SK-N-SH (cell line): ENCODE results near the gene PGBD2. TPM values are rescaled to one million over a fixed set of nuclear protein-coding genes. Genes with fewer than 3 reads are reported as not detected.
A peak's percentile ranks its signal among the peaks of the same experiment; 100 is the strongest.

Experiments used
- CTCF ChIA-PET: fragments of 300-600, 350-600 bp; formaldehyde crosslinking; extraction: SDS; loops from one replicate; lab custom pipeline; 2021; lab: Yijun Ruan, JAX
- POLR2A ChIA-PET: fragments of 350-600 bp; sonication (Branson Sonifier 250); formaldehyde crosslinking; extraction: SDS; loops from one replicate; lab custom pipeline; 2020; ENCODE audit warnings: antibody characterized with exemption, inconsistent platforms; lab: Yijun Ruan, JAX
- DNase-seq: peaks from one replicate; pipeline ENCODE4 v3.0.0; 2012
- H2AFZ ChIP-seq: fragments of 200-600 bp; sonication (generic); 2 replicates; pipeline ENCODE4 v1.8.1; 2016; ENCODE audit warnings: antibody characterized with exemption, mild to moderate bottlenecking, low read depth
- H3F3A ChIP-seq: fragments of 200-600 bp; sonication (generic); replicated peaks from 2 replicates; pipeline ENCODE3; 2016; ENCODE audit warnings: antibody characterized with exemption, mild to moderate bottlenecking; ENCODE audit not compliant: insufficient read depth
- H3K27ac ChIP-seq, 2 experiments: fragments of 200-500 bp in 1 of 2; fragments of 200-600 bp in 1 of 2; sonication (Bioruptor generic) in 1 of 2; sonication (generic), shearing (Covaris generic) in 1 of 2; 2 replicates each; pipeline versions ENCODE4 v1.5.1 to v1.6.1; 2014 to 2016; ENCODE audit warnings: low read depth in 2 of 2, inconsistent platforms in 1 of 2, low read length in 1 of 2, mild to moderate bottlenecking in 1 of 2, mixed read lengths in 1 of 2
- H3K27me3 ChIP-seq: fragments of 200-600 bp; sonication (generic), shearing (Covaris generic); 2 replicates; pipeline ENCODE4 v1.6.1; 2016; ENCODE audit warnings: mixed run types; ENCODE audit not compliant: insufficient read depth
- H3K36me3 ChIP-seq, 2 experiments: fragments of 200-500 bp in 1 of 2; fragments of 200-600 bp in 1 of 2; sonication (Bioruptor generic) in 1 of 2; sonication (generic) in 1 of 2; replicated peaks in 1 of 2; 2 replicates each; pipeline versions ENCODE3 to v1.5.1; 2014 to 2016; ENCODE audit warnings: low read length in 1 of 2, mild to moderate bottlenecking in 1 of 2; ENCODE audit not compliant: insufficient read depth in 2 of 2, control insufficient read depth in 1 of 2
- H3K4me1 ChIP-seq, 2 experiments: fragments of 200-500 bp in 1 of 2; fragments of 200-600 bp in 1 of 2; sonication (Bioruptor generic) in 1 of 2; sonication (generic), shearing (Covaris generic) in 1 of 2; 2 replicates each; pipeline versions ENCODE4 v1.5.1 to v1.6.1; 2014 to 2016; ENCODE audit warnings: low read depth in 1 of 2, low read length in 1 of 2, mixed run types in 1 of 2; ENCODE audit not compliant: insufficient read depth in 2 of 2, control insufficient read depth in 1 of 2
- H3K4me2 ChIP-seq: fragments of 200-600 bp; sonication (generic), shearing (Covaris generic); 2 replicates; pipeline ENCODE4 v1.6.1; 2017; ENCODE audit warnings: mixed run types
- H3K4me3 ChIP-seq, 2 experiments: fragments of 200-500 bp in 1 of 2; fragments of 200-600 bp in 1 of 2; sonication (Bioruptor generic) in 1 of 2; sonication (generic), shearing (Covaris generic) in 1 of 2; 2 replicates each; pipeline versions ENCODE4 v1.5.1 to v1.8.1; 2014 to 2016; ENCODE audit warnings: low read depth in 2 of 2, inconsistent platforms in 1 of 2, low read length in 1 of 2, mild to moderate bottlenecking in 1 of 2, mixed read lengths in 1 of 2, moderate library complexity in 1 of 2
- H3K79me2 ChIP-seq: fragments of 200-600 bp; sonication (generic); 2 replicates; pipeline ENCODE4 v1.8.1; 2017; ENCODE audit warnings: mild to moderate bottlenecking; ENCODE audit not compliant: insufficient read depth
- H3K9ac ChIP-seq: fragments of 200-600 bp; sonication (generic); 2 replicates; pipeline ENCODE4 v1.6.1; 2017; ENCODE audit warnings: mixed run types
- H3K9me2 ChIP-seq: fragments of 200-600 bp; sonication (generic); 2 replicates; pipeline ENCODE4 v1.6.1; 2017; ENCODE audit warnings: mixed run types
- H3K9me3 ChIP-seq: fragments of 200-600 bp; sonication (generic); 2 replicates; pipeline ENCODE4 v1.6.1; 2017; ENCODE audit warnings: mixed run types, mild to moderate bottlenecking, moderate library complexity
- H4K20me1 ChIP-seq: fragments of 200-600 bp; sonication (generic); 2 replicates; pipeline ENCODE4 v1.6.1; 2017; ENCODE audit warnings: mild to moderate bottlenecking, mixed run types; ENCODE audit not compliant: insufficient read depth
- ELF1 ChIP-seq: IDR thresholded peaks from 2 replicates; pipeline ENCODE4 v1.4.0; 2012
- EP300 ChIP-seq, 2 experiments: IDR thresholded peaks; 2 replicates each; pipeline versions ENCODE4 v1.4.0 to v1.6.1; 2012; ENCODE audit warnings: borderline replicate concordance in 1 of 2, low read depth in 1 of 2, low read length in 1 of 2
- EZH2phosphoT487 ChIP-seq: fragments of 200-600 bp; sonication (generic); IDR thresholded peaks from 2 replicates; pipeline ENCODE4 v1.6.1; 2017; ENCODE audit warnings: low read depth, mixed run types, mild to moderate bottlenecking, antibody characterized with exemption, moderate library complexity, borderline replicate concordance
- FOSL2 ChIP-seq: IDR thresholded peaks from 2 replicates; pipeline ENCODE4 v1.4.0; 2012; ENCODE audit warnings: low read depth, mild to moderate bottlenecking, moderate library complexity, borderline replicate concordance
- FOXJ3 ChIP-seq: sonication (generic); formaldehyde crosslinking; IDR thresholded peaks from 2 replicates; pipeline ENCODE4 v1.5.1; 2020; ENCODE audit warnings: mild to moderate bottlenecking, missing genetic modification reagents
- GATA2 ChIP-seq: sonication (generic); formaldehyde crosslinking; IDR thresholded peaks from 2 replicates; pipeline ENCODE4 v1.5.0; 2020; ENCODE audit warnings: mild to moderate bottlenecking, missing genetic modification reagents
- MAX ChIP-seq: IDR thresholded peaks from 2 replicates; pipeline ENCODE4 v1.4.0; 2012; ENCODE audit warnings: low read depth
- MXI1 ChIP-seq: IDR thresholded peaks from 2 replicates; pipeline ENCODE4 v1.6.1; 2012; ENCODE audit warnings: mild to moderate bottlenecking, low read depth, low read length, improper control_type of control experiment
- RAD21 ChIP-seq: IDR thresholded peaks from 2 replicates; pipeline ENCODE4 v1.6.1; 2012; ENCODE audit warnings: mild to moderate bottlenecking, low read length
- SIN3A ChIP-seq: IDR thresholded peaks from 2 replicates; pipeline ENCODE4 v1.6.1; 2012; ENCODE audit warnings: low read depth, mild to moderate bottlenecking, low read length, moderate library complexity, borderline replicate concordance
- TAF1 ChIP-seq: IDR thresholded peaks from 2 replicates; pipeline ENCODE4 v1.6.1; 2012; ENCODE audit warnings: low read depth, mild to moderate bottlenecking, low read length, moderate library complexity, borderline replicate concordance
- TEAD4 ChIP-seq: IDR thresholded peaks from 2 replicates; pipeline ENCODE4 v1.4.0; 2012; ENCODE audit warnings: mild to moderate bottlenecking, borderline replicate concordance; ENCODE audit not compliant: insufficient read depth
- YY1 ChIP-seq: IDR thresholded peaks from 2 replicates; pipeline ENCODE4 v1.4.0; 2012; ENCODE audit warnings: low read depth, mild to moderate bottlenecking
- ZBTB33 ChIP-seq: IDR thresholded peaks from 2 replicates; pipeline ENCODE4 v1.4.0; 2012; ENCODE audit warnings: low read depth, borderline replicate concordance
- WGBS: methylation state at CpG from one replicate; pipeline ENCODE4 v1.1.6; 2017; ENCODE audit warnings: low lambda C conversion rate; 5-methylcytosine and 5-hydroxymethylcytosine counted together
- polyA plus RNA-seq, 3 experiments: library from polyadenylated mRNA; depleted of rRNA; stranded (reverse); fragments of >200 nt; gene quantifications; 2 replicates each; pipeline ENCODE4 v1.2.3, GENCODE V29; 2012
- TF ChIP-seq, protein P1 (sequence below): IDR thresholded peaks from 2 replicates; pipeline ENCODE4; 2012

Gene PGBD2
- polyA plus RNA-seq, 1 of the 3 experiments (the other 2 are of a cell fraction): 6.4 TPM

DNA sequence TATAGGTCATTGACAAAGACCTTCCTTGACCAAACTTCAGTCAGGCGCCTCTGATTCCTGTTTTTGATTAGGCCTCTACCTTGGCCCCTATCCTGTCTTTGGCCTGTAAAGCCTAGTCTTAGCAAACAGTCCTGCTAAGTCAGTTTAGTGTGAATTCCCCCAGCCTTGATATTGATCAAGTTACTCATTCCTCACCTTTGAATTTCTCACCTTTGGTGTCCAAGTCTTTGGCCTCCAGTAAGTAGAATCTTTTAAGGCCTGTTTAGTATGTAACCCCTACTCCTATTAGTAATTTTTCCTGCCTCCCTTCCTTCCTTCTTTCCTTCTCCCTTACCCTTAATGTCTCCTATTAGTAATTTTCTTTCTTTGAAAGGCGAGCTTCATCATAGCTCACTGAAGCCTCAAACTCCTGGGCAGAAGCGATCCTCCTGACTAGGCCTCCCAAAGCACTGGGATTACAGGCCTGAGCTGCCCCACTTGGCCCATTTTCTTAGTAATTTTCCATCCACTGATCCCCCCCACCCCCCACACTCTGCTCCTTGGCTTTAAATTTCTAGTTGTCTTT, 34.1 kb upstream of the PGBD2 start:
- peak overlapping the region; percentile 61 to 99 for H3K27ac ChIP-seq
- peaks cover 38% of the 10 kb centered on the region for H3F3A ChIP-seq
- H3K79me2 ChIP-seq: no peaks in the 10 kb centered on the region
- TF ChIP-seq MXI1 (no peak), YY1 (no peak), EZH2phosphoT487 (no peak), MAX (no peak), ELF1 (no peak), ZBTB33 (no peak), RAD21 (no peak)
- H3K4me3 ChIP-seq: peak overlapping the region; percentile 77 to 99; a peak in 3 of 4 replicates
- no peaks in the 10 kb centered on the region for H3K9me2 ChIP-seq
- ChIA-PET POLR2A (no interaction called here), CTCF (interaction anchor here (0.6 to 4.3 kb wide), 2 partner anchors 13 to 1672 kb away, joined by 3 to 19 read pairs; partner anchors contain the start of gene ZNF692)
- DNase-seq: no peak
- peak overlapping the region; percentile 95 for H3K4me2 ChIP-seq
- peak overlapping the region; percentile 97; the same call in 1 of the 2 replicates for H3K9ac ChIP-seq
- H3K4me1 ChIP-seq: peaks cover 0 to 5% of the 10 kb centered on the region in 2 experiments; a peak in 2 of 4 replicates
- H3K36me3 ChIP-seq: no peaks in the 10 kb centered on the region
- peak overlapping the region; percentile 98 for H2AFZ ChIP-seq
- H4K20me1 ChIP-seq: no peaks in the 10 kb centered on the region; the same call in 1 of the 2 replicates
- H3K27me3 ChIP-seq: no peaks in the 10 kb centered on the region
- 100% methylated on average over 3 of the region's 3 CpGs for WGBS
- H3K9me3 ChIP-seq: no peaks in the 10 kb centered on the region

DNA sequence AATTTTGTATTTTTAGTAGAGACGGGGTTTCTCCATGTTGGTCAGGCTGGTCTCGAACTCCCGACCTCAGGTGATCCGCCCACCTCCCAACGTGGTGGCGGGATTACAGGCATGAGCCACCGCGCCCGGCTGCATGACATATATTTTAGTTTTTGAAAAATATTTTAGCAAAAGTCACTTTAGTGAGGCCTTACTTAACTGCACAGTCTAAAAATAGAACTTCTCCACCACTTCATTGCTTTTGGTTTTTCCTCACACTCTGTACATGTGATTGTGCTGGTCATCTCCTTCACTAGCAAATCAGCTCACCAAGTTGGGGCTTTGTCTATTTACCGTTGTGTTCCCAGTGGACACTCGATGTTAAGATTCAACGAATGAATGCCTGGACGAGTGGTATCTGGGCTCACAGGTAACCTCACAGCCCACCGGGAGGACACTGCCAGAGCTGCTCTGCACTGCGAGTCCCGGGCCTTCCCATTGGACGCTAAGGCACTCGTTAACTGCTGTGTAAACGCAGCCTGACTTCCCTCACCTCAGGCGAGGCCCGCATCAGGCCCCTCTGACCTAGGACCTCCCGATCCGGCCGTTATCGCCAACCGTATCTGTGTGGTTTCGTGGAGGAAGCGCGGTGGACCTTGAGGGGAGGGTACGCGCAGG, 33.2 kb upstream of the PGBD2 start:
- Histone ChIP-seq H3K4me3 (peak overlapping the region; percentile 77 to 99), H2AFZ (peak overlapping the region; percentile 98), H3K9me2 (no peaks in the 10 kb centered on the region), H3K27me3 (no peaks in the 10 kb centered on the region), H3K9me3 (no peaks in the 10 kb centered on the region), H3K4me2 (peak overlapping the region; percentile 95), H4K20me1 (no peaks in the 10 kb centered on the region; the same call in 1 of the 2 replicates), H3K4me1 (peaks cover 0 to 5% of the 10 kb centered on the region in 2 experiments; a peak in 2 of 4 replicates), H3K27ac (peak overlapping the region; percentile 93 to 99), H3K79me2 (no peaks in the 10 kb centered on the region), H3K9ac (peak overlapping the region; percentile 97), H3F3A (peaks cover 38% of the 10 kb centered on the region), H3K36me3 (no peaks in the 10 kb centered on the region)
- ChIA-PET POLR2A (interaction anchor here (1.2 to 3.1 kb wide), 4 partner anchors 9 to 47 kb away, joined by 3 to 18 read pairs (median 7); partner anchors contain the start of genes SH3BP5L, ZNF672 and ZNF692), CTCF (interaction anchor here (0.6 to 4.3 kb wide), 6 partner anchors 9 to 1673 kb away, joined by 3 to 19 read pairs (median 5); partner anchors contain the start of genes PGBD2 and ZNF692)
- no peak for TF ChIP-seq YY1
- TF ChIP-seq GATA2 (CRISPR knock-in tag): peak; percentile 71; the same call in 1 of the 2 replicates
- TF ChIP-seq EZH2phosphoT487: no peak
- no peak for TF ChIP-seq TEAD4
- TF ChIP-seq MXI1: peak; percentile 55; the same call in 1 of the 2 replicates
- no peak for TF ChIP-seq EP300 (IDR thresholded peaks at IDR 0.05; ENCODE audit: borderline replicate concordance in 1 of 2, low read depth in 1 of 2, low read length in 1 of 2)
- TF ChIP-seq SIN3A: no peak; the same call in 1 of the 2 replicates
- TF ChIP-seq, protein P1, sequence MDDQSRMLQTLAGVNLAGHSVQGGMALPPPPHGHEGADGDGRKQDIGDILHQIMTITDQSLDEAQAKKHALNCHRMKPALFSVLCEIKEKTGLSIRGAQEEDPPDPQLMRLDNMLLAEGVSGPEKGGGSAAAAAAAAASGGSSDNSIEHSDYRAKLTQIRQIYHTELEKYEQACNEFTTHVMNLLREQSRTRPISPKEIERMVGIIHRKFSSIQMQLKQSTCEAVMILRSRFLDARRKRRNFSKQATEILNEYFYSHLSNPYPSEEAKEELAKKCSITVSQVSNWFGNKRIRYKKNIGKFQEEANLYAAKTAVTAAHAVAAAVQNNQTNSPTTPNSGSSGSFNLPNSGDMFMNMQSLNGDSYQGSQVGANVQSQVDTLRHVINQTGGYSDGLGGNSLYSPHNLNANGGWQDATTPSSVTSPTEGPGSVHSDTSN: no peak
- TF ChIP-seq FOXJ3 (CRISPR knock-in tag): peak; percentile 16; the same call in 1 of the 2 replicates
- no peak for TF ChIP-seq TAF1
- TF ChIP-seq RAD21: no peak
- TF ChIP-seq FOSL2: no peak
- WGBS: 2% methylated on average over 31 of the region's 31 CpGs
- DNase-seq: peak; percentile 68
